Choroid plexus epithelial cell (primary cell): ENCODE data around the gene TTC33.

Experiments
- DNase-seq: peaks from one replicate; pipeline ENCODE4 v3.0.0-alpha.2; 2010; ENCODE audit warnings: low read depth
- H3K4me3 ChIP-seq: 2 replicates; pipeline ENCODE4 v1.5.1; 2011; ENCODE audit warnings: low read depth, mild to moderate bottlenecking, control low read depth, low read length, moderate library complexity
- CTCF ChIP-seq: conservative IDR thresholded peaks from 2 replicates; pipeline ENCODE4 v1.5.1; 2011; ENCODE audit warnings: low read depth, mild to moderate bottlenecking, control low read depth, inconsistent platforms, low read length, moderate library complexity

The TTC33 gene

GRCh38 chr5:40491644-40492043 lies 264.1 kb downstream of the TTC33 start:
- TF ChIP-seq CTCF = no peak
- H3K4me3 ChIP-seq = no peak overlapping the region
- no peak for DNase-seq

DNA sequence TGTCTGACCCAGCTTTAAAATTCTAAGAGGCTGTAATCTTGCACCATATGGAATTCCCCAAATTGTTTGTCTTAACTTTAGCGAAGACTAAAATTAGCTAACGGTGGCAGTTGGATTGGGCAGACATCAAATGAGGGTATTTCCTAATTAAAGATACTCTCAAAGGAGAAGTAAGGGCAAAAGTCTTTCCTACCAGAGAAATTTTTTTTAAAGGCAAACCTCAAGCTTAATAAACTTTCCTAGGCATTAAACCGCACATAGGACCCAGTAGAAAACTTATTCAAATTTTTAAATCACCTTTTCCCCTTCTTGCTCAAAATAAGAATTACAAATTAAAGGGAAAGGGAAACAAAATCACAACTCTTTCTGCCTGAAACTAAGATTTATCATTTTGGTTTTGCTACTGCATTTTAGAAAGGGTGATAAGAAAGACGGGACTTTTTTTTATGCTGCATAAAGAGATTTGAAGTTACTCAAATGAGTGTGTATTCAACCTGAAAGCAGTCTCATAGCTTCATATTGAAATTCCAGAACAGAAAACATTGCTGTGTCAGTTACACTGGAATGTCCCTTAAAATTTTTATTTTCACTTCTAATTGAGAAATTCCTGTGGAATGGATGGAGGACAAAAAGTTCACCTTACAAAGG lies 265.2 kb downstream of the TTC33 start:
- no peak overlapping the region for H3K4me3 ChIP-seq
- DNase-seq = peak; percentile 37
- no peak for TF ChIP-seq CTCF

- no peak for TF ChIP-seq CTCF
- DNase-seq = no peak
- H3K4me3 ChIP-seq = no peak overlapping the region
These were observed 266.3 kb downstream of the TTC33 start for GRCh38 chr5:40489421-40489820.

- H3K4me3 ChIP-seq = no peak overlapping the region
- peak; percentile 55 for DNase-seq
- no peak for TF ChIP-seq CTCF
These were observed 269.1 kb downstream of the TTC33 start for GRCh38 chr5:40486437-40487275.

GRCh38 chr5:40485021-40485998 lies 270.5 kb downstream of the TTC33 start:
- H3K4me3 ChIP-seq = no peak overlapping the region
- no peak for DNase-seq
- TF ChIP-seq CTCF = no peak

DNA sequence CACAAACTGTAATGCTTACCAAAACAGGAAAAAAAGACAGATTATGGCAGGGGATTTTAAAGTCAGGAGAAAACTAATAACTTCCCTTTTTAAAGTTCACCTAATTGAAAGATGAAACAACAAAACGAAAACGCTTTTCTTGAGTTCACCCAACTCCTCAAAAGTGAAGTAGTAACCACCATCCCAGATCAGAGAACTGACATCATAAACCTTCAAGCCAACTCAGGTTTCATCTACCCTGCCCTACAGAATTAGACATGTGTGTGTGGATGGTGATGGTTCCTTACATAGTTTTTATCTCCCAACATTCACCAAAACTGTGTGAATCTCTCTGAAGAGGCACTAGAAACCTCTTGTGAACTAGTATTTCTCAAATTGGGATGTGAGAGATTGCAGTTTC lies 271.3 kb downstream of the TTC33 start:
- DNase-seq = no peak
- no peak overlapping the region for H3K4me3 ChIP-seq
- TF ChIP-seq CTCF = no peak
